Liver (tissue), 3 donors: ENCODE measurements around the gene CLDN15.
A peak's percentile ranks its signal among the peaks of the same experiment; 100 is the strongest.

ENCODE experiments used
- CTCF ChIP-seq: fragments of 150-350 bp; IDR thresholded peaks from 2 replicates; pipeline ENCODE4 v1.5.1; 2017; ENCODE audit warnings: improper control_type of control experiment, low read depth, low read length; ENCODE audit not compliant: missing input control
- EGR1 ChIP-seq, 2 donors: IDR thresholded peaks; 2 replicates each; pipeline ENCODE4 v1.6.1; 2016 to 2018; ENCODE audit warnings: antibody characterized with exemption in 2 of 2, low read depth in 2 of 2
- FOXA1 ChIP-seq: IDR thresholded peaks from 2 replicates; pipeline ENCODE4 v1.6.1; 2016; ENCODE audit warnings: antibody characterized with exemption
- GABPA ChIP-seq, 2 donors: IDR thresholded peaks in 1 of 2; conservative IDR thresholded peaks in 1 of 2; 2 replicates each; pipeline ENCODE4 v1.6.1; 2016; ENCODE audit warnings: antibody characterized with exemption in 2 of 2, mild to moderate bottlenecking in 1 of 2, moderate library complexity in 1 of 2
- JUND ChIP-seq, 2 donors: IDR thresholded peaks; 2 replicates each; pipeline ENCODE4 v1.6.1; 2016; ENCODE audit warnings: antibody characterized with exemption in 2 of 2
- MAX ChIP-seq: IDR thresholded peaks from 2 replicates; pipeline ENCODE4 v1.6.1; 2016; ENCODE audit warnings: antibody characterized with exemption
- REST ChIP-seq: IDR thresholded peaks from 2 replicates; pipeline ENCODE4 v1.6.1; 2016; ENCODE audit warnings: antibody characterized with exemption, mild to moderate bottlenecking
- SP1 ChIP-seq: IDR thresholded peaks from 2 replicates; pipeline ENCODE4 v1.6.1; 2018; ENCODE audit warnings: antibody characterized with exemption, mild to moderate bottlenecking
- TAF1 ChIP-seq: conservative IDR thresholded peaks from 2 replicates; pipeline ENCODE4 v1.6.1; 2016; ENCODE audit warnings: antibody characterized with exemption, mild to moderate bottlenecking
- YY1 ChIP-seq: IDR thresholded peaks from 2 replicates; pipeline ENCODE4 v1.6.1; 2016; ENCODE audit warnings: antibody characterized with exemption, mild to moderate bottlenecking
- ZBTB33 ChIP-seq: IDR thresholded peaks from 2 replicates; pipeline ENCODE4 v1.6.1; 2016; ENCODE audit warnings: antibody characterized with exemption
- donor health status: healthy.
- donor health status: healthy.

- TF ChIP-seq CTCF, result no peak
- TF ChIP-seq YY1, result no peak
- no peak for TF ChIP-seq EGR1 (IDR thresholded peaks at IDR 0.05; ENCODE audit: low read depth in 2 of 2)
- TF ChIP-seq REST, result no peak
- no peak for TF ChIP-seq GABPA (IDR thresholded peaks at IDR 0.05 in 1 of 2, conservative IDR thresholded peaks at IDR 0.05 in 1 of 2)
- no peak for TF ChIP-seq JUND (IDR thresholded peaks at IDR 0.05)
- TF ChIP-seq TAF1, result no peak
- no peak for TF ChIP-seq MAX
- peak; percentile 40 for TF ChIP-seq SP1
- no peak for TF ChIP-seq ZBTB33
- TF ChIP-seq FOXA1, result no peak
Observed at GRCh38 chr7:101237206-101238067, at the start of gene CLDN15.
